ENCODE measurements around the gene CITED4. TPM values are rescaled to one million over a fixed set of nuclear protein-coding genes. Genes with fewer than 3 reads are reported as not detected.

CITED4 gene
- polyA plus RNA-seq, 1 of the 3 experiments (the other 2 are of a cell fraction), result 10.1 TPM

DNA sequence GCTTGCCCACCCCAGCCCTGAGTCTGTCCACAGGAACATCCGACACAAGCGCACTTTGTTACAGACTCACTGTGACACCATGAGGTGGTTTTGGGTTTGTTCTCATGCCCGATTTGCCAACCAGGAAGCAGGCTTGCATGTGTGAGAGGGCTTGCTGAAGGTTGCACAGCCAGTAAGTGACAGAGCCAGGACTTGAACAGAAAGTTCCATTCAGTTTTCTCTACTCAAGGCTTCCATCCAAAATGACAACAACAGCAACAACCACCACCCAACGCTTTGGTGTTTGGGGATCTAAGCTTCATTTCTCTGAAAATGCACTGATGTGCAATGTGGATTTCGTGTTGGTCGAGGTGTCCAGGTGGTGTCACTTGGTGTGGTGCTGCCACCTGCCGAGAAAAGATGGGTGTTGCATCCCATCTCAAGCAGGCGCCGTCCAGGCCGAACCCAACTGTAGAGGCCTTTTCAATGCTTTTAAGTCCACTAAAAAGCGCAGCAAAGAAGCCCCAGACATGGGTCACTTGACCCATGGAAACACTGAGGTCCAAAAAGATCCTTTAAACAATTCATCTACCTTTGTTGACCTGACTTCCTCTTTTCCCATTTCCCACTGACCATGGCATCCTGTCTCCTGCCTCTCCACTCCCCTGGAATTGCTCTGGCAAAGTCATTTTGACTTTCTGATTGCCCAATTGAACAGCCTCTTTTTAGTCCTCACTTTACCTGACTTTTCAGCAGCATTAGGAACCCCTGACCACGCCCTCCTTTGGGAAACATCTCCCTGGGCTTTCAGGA, 12.2 kb downstream of the CITED4 start:
- Histone ChIP-seq H3K4me1 (ENCODE audit: control insufficient read depth in 1 of 2, insufficient read depth in 2 of 2, low read depth in 1 of 2, low read length in 1 of 2) (no peaks in the 10 kb centered on the region; a peak in 1 of 4 replicates), H3K9me3 (no peaks in the 10 kb centered on the region), H3K79me2 (ENCODE audit: insufficient read depth) (no peaks in the 10 kb centered on the region), H2AFZ (ENCODE audit: low read depth) (0 out of 2 replicates have a peak overlapping the region, but pooled peaks have one; percentile 30), H3K27ac (ENCODE audit: low read depth in 2 of 2, low read length in 1 of 2) (no peak overlapping the region), H3K27me3 (ENCODE audit: insufficient read depth) (no peaks in the 10 kb centered on the region), H3K36me3 (replicated peaks in 1 of 2; ENCODE audit: control insufficient read depth in 1 of 2, insufficient read depth in 2 of 2, low read length in 1 of 2) (no peaks in the 10 kb centered on the region), H3F3A (replicated peaks; ENCODE audit: insufficient read depth) (no peaks in the 10 kb centered on the region), H3K4me3 (ENCODE audit: low read depth in 2 of 2, low read length in 1 of 2) (no peak overlapping the region), H4K20me1 (ENCODE audit: insufficient read depth) (no peaks in the 10 kb centered on the region), H3K4me2 (no peak overlapping the region), H3K9me2 (no peaks in the 10 kb centered on the region), H3K9ac (no peak overlapping the region)
- 42% methylated on average over 5 of the region's 12 CpGs for WGBS (ENCODE audit: low lambda C conversion rate)
- DNase-seq, result peak; percentile 78
- ChIA-PET POLR2A (interaction anchor here (0.5 kb wide), 1 partner anchor 96 kb away, joined by 3 read pairs; no protein-coding TSS in a partner anchor), CTCF (interaction anchor here (0.6 to 17.4 kb wide), 77 partner anchors 8 to 559 kb away, joined by 3 to 339 read pairs (median 4); partner anchors contain the start of genes CITED4, NFYC, RIMS3 and ZNF684)
- TF ChIP-seq TCF12 (IDR thresholded peaks at IDR 0.05), result no peak
- no peak for TF ChIP-seq TAF1 (IDR thresholded peaks at IDR 0.05; ENCODE audit: borderline replicate concordance, low read depth, low read length)
- TF ChIP-seq RCOR1 (IDR thresholded peaks at IDR 0.05; ENCODE audit: low read length), result no peak
- TF ChIP-seq, protein P1, sequence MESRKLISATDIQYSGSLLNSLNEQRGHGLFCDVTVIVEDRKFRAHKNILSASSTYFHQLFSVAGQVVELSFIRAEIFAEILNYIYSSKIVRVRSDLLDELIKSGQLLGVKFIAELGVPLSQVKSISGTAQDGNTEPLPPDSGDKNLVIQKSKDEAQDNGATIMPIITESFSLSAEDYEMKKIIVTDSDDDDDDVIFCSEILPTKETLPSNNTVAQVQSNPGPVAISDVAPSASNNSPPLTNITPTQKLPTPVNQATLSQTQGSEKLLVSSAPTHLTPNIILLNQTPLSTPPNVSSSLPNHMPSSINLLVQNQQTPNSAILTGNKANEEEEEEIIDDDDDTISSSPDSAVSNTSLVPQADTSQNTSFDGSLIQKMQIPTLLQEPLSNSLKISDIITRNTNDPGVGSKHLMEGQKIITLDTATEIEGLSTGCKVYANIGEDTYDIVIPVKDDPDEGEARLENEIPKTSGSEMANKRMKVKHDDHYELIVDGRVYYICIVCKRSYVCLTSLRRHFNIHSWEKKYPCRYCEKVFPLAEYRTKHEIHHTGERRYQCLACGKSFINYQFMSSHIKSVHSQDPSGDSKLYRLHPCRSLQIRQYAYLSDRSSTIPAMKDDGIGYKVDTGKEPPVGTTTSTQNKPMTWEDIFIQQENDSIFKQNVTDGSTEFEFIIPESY (IDR thresholded peaks at IDR 0.05; ENCODE audit: borderline replicate concordance, low read depth), result no peak
- TF ChIP-seq RXRA (IDR thresholded peaks at IDR 0.05; ENCODE audit: borderline replicate concordance, low read depth), result no peak
- TF ChIP-seq SMC3 (IDR thresholded peaks at IDR 0.05; ENCODE audit: low read depth, low read length), result peak; percentile 85
- no peak for TF ChIP-seq GATA2 (CRISPR knock-in tag; IDR thresholded peaks at IDR 0.05)
- TF ChIP-seq EZH2phosphoT487 (IDR thresholded peaks at IDR 0.05; ENCODE audit: borderline replicate concordance, low read depth), result no peak
- TF ChIP-seq MXI1 (IDR thresholded peaks at IDR 0.05; ENCODE audit: low read depth, low read length), result no peak
- no peak for TF ChIP-seq FOSL2 (IDR thresholded peaks at IDR 0.05; ENCODE audit: borderline replicate concordance, low read depth)
- no peak for TF ChIP-seq SIN3A (IDR thresholded peaks at IDR 0.05; ENCODE audit: borderline replicate concordance, low read depth, low read length)
- TF ChIP-seq, protein P2, sequence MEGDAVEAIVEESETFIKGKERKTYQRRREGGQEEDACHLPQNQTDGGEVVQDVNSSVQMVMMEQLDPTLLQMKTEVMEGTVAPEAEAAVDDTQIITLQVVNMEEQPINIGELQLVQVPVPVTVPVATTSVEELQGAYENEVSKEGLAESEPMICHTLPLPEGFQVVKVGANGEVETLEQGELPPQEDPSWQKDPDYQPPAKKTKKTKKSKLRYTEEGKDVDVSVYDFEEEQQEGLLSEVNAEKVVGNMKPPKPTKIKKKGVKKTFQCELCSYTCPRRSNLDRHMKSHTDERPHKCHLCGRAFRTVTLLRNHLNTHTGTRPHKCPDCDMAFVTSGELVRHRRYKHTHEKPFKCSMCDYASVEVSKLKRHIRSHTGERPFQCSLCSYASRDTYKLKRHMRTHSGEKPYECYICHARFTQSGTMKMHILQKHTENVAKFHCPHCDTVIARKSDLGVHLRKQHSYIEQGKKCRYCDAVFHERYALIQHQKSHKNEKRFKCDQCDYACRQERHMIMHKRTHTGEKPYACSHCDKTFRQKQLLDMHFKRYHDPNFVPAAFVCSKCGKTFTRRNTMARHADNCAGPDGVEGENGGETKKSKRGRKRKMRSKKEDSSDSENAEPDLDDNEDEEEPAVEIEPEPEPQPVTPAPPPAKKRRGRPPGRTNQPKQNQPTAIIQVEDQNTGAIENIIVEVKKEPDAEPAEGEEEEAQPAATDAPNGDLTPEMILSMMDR (IDR thresholded peaks at IDR 0.05), result peak; percentile 84
- no peak for TF ChIP-seq GABPA (IDR thresholded peaks at IDR 0.05; ENCODE audit: low read depth)
- TF ChIP-seq FOXJ3 (CRISPR knock-in tag; IDR thresholded peaks at IDR 0.05), result no peak
- TF ChIP-seq RAD21 (IDR thresholded peaks at IDR 0.05; ENCODE audit: low read length), result peak; percentile 89
